H1 (cell line): ENCODE measurements around the gene FSCN2. TPM values are rescaled to one million over a fixed set of nuclear protein-coding genes. Genes with fewer than 3 reads are reported as not detected.

Experiments
- HDAC6 ChIP-seq: IDR thresholded peaks from one replicate; pipeline ENCODE4 v1.7.1; 2012; ENCODE audit warnings: low read depth, mild to moderate bottlenecking, inconsistent platforms, low read length, moderate library complexity
- JUN ChIP-seq: IDR thresholded peaks from 2 replicates; pipeline ENCODE4 v1.6.1; 2011; ENCODE audit warnings: low read depth, mild to moderate bottlenecking, improper control_type of control experiment, low read length
- KDM4A ChIP-seq: IDR thresholded peaks from one replicate; pipeline ENCODE4 v1.7.1; 2012; ENCODE audit warnings: low read depth, mild to moderate bottlenecking, moderate library complexity, low read length, inconsistent platforms; ENCODE audit not compliant: severe bottlenecking
- SP2 ChIP-seq: IDR thresholded peaks from 2 replicates; pipeline ENCODE4 v1.6.1; 2012; ENCODE audit warnings: mild to moderate bottlenecking, low read length, inconsistent platforms
- polyA plus RNA-seq, 7 experiments: library from polyadenylated mRNA; depleted of rRNA in 3 of 7; stranded (reverse) in 5 of 7; unstranded in 2 of 7; fragments of >200 nt in 5 of 7; fragments of 200-250 nt in 2 of 7; gene quantifications; 1 replicate in 5 of 7; 2 replicates in 1 of 7; 4 replicates in 1 of 7; pipeline versions ENCODE4 v1.2.1 to v1.2.3, GENCODE V29; 2011 to 2013; ENCODE audit warnings: missing spikeins in 2 of 7, mixed read lengths in 2 of 7
- total RNA-seq: library from RNA; stranded (reverse); fragmentation: NEBNext Ultra II Directional; extraction: Animal tissue kit (Norgen Biotek cat#: 25700); gene quantifications from 2 replicates; pipeline ENCODE4 v1.2.1, GENCODE V29; 2021
- TF ChIP-seq, protein P1 (sequence below): fragments of 300-600 bp; sonication (generic); IDR thresholded peaks from 2 replicates; pipeline ENCODE4 v1.7.1; 2012; ENCODE audit warnings: low read length, moderate library complexity, mild to moderate bottlenecking, inconsistent platforms; ENCODE audit not compliant: insufficient replicate concordance
- TF ChIP-seq, protein P2 (sequence below): IDR thresholded peaks from 2 replicates; pipeline ENCODE4 v1.6.1; 2011; ENCODE audit warnings: low read depth, mild to moderate bottlenecking, low read length; ENCODE audit not compliant: insufficient read depth
- TF ChIP-seq, protein P3 (sequence below): IDR thresholded peaks from 2 replicates; pipeline ENCODE4 v1.6.1; 2011; ENCODE audit warnings: low read length, improper control_type of control experiment

Gene FSCN2
- total and polyA plus RNA-seq, 2 of the 8 experiments (the other 6 are each of a cell fraction or from before 2014, with no cell fraction given): 0.18 to 0.30 TPM

DNA sequence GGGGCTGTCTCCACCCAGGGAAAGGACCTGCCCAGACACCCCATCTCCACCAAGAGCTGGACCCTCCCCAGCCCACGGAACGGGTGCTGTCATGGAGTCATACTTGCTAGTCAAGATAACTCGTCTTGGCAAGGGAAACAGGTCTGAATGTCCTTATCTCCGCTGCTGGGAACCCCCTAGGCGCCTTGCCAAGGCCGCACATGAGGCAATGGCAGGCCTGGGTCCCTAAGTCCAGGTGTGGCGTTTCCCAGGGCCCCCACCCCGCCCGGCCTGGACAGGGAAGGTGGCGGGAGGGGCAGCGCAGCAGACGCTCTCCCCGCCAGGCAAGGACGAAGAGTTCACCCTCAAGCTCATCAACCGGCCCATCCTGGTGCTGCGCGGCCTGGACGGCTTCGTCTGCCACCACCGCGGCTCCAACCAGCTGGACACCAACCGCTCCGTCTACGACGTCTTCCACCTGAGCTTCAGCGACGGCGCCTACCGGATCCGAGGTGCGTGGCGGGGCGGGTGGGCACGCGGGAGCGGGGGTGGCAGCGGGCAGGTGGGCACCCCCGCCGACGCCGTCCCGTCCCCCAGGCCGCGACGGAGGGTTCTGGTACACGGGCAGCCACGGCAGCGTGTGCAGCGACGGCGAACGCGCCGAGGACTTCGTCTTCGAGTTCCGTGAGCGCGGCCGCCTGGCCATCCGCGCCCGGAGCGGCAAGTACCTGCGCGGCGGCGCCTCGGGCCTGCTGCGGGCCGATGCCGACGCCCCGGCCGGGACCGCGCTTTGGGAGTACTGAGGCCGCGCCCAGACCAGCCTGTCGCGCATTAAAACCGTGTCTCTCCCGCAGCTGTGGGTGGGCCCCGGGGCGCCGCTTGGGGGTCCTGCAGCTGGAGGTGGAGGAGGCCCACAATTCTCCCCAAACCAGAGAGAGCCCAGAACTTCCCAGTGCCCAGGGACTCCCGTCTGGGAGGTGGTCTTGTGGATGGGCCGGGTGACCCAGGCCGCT lies 8.4 kb downstream of the FSCN2 start (continued):
- TF ChIP-seq, protein P1, sequence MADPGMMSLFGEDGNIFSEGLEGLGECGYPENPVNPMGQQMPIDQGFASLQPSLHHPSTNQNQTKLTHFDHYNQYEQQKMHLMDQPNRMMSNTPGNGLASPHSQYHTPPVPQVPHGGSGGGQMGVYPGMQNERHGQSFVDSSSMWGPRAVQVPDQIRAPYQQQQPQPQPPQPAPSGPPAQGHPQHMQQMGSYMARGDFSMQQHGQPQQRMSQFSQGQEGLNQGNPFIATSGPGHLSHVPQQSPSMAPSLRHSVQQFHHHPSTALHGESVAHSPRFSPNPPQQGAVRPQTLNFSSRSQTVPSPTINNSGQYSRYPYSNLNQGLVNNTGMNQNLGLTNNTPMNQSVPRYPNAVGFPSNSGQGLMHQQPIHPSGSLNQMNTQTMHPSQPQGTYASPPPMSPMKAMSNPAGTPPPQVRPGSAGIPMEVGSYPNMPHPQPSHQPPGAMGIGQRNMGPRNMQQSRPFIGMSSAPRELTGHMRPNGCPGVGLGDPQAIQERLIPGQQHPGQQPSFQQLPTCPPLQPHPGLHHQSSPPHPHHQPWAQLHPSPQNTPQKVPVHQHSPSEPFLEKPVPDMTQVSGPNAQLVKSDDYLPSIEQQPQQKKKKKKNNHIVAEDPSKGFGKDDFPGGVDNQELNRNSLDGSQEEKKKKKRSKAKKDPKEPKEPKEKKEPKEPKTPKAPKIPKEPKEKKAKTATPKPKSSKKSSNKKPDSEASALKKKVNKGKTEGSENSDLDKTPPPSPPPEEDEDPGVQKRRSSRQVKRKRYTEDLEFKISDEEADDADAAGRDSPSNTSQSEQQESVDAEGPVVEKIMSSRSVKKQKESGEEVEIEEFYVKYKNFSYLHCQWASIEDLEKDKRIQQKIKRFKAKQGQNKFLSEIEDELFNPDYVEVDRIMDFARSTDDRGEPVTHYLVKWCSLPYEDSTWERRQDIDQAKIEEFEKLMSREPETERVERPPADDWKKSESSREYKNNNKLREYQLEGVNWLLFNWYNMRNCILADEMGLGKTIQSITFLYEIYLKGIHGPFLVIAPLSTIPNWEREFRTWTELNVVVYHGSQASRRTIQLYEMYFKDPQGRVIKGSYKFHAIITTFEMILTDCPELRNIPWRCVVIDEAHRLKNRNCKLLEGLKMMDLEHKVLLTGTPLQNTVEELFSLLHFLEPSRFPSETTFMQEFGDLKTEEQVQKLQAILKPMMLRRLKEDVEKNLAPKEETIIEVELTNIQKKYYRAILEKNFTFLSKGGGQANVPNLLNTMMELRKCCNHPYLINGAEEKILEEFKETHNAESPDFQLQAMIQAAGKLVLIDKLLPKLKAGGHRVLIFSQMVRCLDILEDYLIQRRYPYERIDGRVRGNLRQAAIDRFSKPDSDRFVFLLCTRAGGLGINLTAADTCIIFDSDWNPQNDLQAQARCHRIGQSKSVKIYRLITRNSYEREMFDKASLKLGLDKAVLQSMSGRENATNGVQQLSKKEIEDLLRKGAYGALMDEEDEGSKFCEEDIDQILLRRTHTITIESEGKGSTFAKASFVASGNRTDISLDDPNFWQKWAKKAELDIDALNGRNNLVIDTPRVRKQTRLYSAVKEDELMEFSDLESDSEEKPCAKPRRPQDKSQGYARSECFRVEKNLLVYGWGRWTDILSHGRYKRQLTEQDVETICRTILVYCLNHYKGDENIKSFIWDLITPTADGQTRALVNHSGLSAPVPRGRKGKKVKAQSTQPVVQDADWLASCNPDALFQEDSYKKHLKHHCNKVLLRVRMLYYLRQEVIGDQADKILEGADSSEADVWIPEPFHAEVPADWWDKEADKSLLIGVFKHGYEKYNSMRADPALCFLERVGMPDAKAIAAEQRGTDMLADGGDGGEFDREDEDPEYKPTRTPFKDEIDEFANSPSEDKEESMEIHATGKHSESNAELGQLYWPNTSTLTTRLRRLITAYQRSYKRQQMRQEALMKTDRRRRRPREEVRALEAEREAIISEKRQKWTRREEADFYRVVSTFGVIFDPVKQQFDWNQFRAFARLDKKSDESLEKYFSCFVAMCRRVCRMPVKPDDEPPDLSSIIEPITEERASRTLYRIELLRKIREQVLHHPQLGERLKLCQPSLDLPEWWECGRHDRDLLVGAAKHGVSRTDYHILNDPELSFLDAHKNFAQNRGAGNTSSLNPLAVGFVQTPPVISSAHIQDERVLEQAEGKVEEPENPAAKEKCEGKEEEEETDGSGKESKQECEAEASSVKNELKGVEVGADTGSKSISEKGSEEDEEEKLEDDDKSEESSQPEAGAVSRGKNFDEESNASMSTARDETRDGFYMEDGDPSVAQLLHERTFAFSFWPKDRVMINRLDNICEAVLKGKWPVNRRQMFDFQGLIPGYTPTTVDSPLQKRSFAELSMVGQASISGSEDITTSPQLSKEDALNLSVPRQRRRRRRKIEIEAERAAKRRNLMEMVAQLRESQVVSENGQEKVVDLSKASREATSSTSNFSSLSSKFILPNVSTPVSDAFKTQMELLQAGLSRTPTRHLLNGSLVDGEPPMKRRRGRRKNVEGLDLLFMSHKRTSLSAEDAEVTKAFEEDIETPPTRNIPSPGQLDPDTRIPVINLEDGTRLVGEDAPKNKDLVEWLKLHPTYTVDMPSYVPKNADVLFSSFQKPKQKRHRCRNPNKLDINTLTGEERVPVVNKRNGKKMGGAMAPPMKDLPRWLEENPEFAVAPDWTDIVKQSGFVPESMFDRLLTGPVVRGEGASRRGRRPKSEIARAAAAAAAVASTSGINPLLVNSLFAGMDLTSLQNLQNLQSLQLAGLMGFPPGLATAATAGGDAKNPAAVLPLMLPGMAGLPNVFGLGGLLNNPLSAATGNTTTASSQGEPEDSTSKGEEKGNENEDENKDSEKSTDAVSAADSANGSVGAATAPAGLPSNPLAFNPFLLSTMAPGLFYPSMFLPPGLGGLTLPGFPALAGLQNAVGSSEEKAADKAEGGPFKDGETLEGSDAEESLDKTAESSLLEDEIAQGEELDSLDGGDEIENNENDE: no peak
- TF ChIP-seq JUN: no peak
- TF ChIP-seq, protein P2, sequence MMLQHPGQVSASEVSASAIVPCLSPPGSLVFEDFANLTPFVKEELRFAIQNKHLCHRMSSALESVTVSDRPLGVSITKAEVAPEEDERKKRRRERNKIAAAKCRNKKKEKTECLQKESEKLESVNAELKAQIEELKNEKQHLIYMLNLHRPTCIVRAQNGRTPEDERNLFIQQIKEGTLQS: no peak
- no peak for TF ChIP-seq HDAC6
- no peak for TF ChIP-seq SP2
- TF ChIP-seq, protein P3, sequence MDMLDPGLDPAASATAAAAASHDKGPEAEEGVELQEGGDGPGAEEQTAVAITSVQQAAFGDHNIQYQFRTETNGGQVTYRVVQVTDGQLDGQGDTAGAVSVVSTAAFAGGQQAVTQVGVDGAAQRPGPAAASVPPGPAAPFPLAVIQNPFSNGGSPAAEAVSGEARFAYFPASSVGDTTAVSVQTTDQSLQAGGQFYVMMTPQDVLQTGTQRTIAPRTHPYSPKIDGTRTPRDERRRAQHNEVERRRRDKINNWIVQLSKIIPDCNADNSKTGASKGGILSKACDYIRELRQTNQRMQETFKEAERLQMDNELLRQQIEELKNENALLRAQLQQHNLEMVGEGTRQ: no peak; the same call in 1 of the 2 replicates
- peak; percentile 29 for TF ChIP-seq KDM4A
